HepG2 (cell line): ENCODE results near the gene SMYD1. TPM values are rescaled to one million over a fixed set of nuclear protein-coding genes. Genes with fewer than 3 reads are reported as not detected.

Experiments
- ATAC-seq: fragments of 200-7000 bp; cut with Tn5 transposase; 3 replicates; pipeline ENCODE4 v1.9.1; 2020; ENCODE audit warnings: mild to moderate bottlenecking, moderate library complexity
- BruUV-seq: library from RNA; stranded (reverse); fragments of 400-500 nt; replicated peaks from 2 replicates; lab custom pipeline; 2021; lab: Mats Ljungman, UMichigan
- CTCF ChIA-PET: fragments of 300-600 bp; formaldehyde crosslinking; extraction: SDS; loops from one replicate; lab custom pipeline; 2021; ENCODE audit warnings: low total read pairs, inconsistent platforms, low intra/inter-chr PET ratio; lab: Yijun Ruan, JAX
- POLR2A ChIA-PET: fragments of 350-600 bp; sonication (Branson Sonifier 250); formaldehyde crosslinking; loops from one replicate; lab custom pipeline; 2020; ENCODE audit warnings: antibody characterized with exemption, inconsistent platforms; lab: Yijun Ruan, JAX
- DNase-seq: peaks from one replicate; pipeline ENCODE4 v3.0.0-alpha.2; 2015; ENCODE audit warnings: low spot score
- FAIRE-seq: peaks from 3 replicates; lab custom pipeline; 2011; peaks lifted over from hg19 to GRCh38; lab: Jason Lieb, UNC
- H2AFZ ChIP-seq: one replicate; pipeline ENCODE4 v1.6.1; 2011; ENCODE audit warnings: low read length, inconsistent platforms
- H3K27ac ChIP-seq: fragments of 300-600 bp; 3 replicates; pipeline ENCODE4 v1.8.0; 2011; ENCODE audit warnings: mixed run types, mild to moderate bottlenecking, mixed read lengths, low read length, inconsistent platforms; ENCODE audit not compliant: insufficient read depth; ENCODE audit errors: extremely low read length
- H3K27me3 ChIP-seq, 2 experiments: fragments of 200-600 bp in 1 of 2; 2 replicates in 1 of 2; 3 replicates in 1 of 2; pipeline versions ENCODE4 v1.6.0 to v1.8.0; 2011; ENCODE audit warnings: low read length in 2 of 2, mild to moderate bottlenecking in 2 of 2, moderate library complexity in 2 of 2, inconsistent platforms in 1 of 2; ENCODE audit not compliant: insufficient read depth in 2 of 2, control insufficient read depth in 1 of 2
- H3K36me3 ChIP-seq, 2 experiments: fragments of 200-600 bp in 1 of 2; replicated peaks in 1 of 2; 2 replicates in 1 of 2; 3 replicates in 1 of 2; pipeline versions ENCODE4 v1.5.1 to v1.8.0; 2011; ENCODE audit warnings: low read length in 2 of 2, inconsistent platforms in 1 of 2; ENCODE audit not compliant: insufficient read depth in 2 of 2, control insufficient read depth in 1 of 2
- H3K4me1 ChIP-seq: 2 replicates; pipeline ENCODE4 v1.5.1; 2012; ENCODE audit warnings: low read length, inconsistent platforms; ENCODE audit not compliant: insufficient read depth
- H3K4me2 ChIP-seq: 2 replicates; pipeline ENCODE4 v1.6.0; 2011; ENCODE audit warnings: low read depth, low read length, inconsistent platforms
- H3K4me3 ChIP-seq, 3 experiments: fragments of 200-600 bp in 1 of 3; sonication (generic), shearing (Covaris generic) in 1 of 3; replicated peaks in 1 of 3; 2 replicates each; pipeline ENCODE4 v1.5.1; 2011 to 2016; ENCODE audit warnings: low read length in 3 of 3, inconsistent platforms in 2 of 3, low read depth in 2 of 3, mild to moderate bottlenecking in 2 of 3, control low read depth in 1 of 3, mixed read lengths in 1 of 3; ENCODE audit not compliant: insufficient read depth in 1 of 3
- H3K79me2 ChIP-seq: one replicate; pipeline ENCODE4 v1.6.1; 2011; ENCODE audit warnings: low read length, inconsistent platforms; ENCODE audit not compliant: insufficient read depth
- H3K9ac ChIP-seq: 2 replicates; pipeline ENCODE4 v1.6.0; 2011; ENCODE audit warnings: mild to moderate bottlenecking, low read depth, low read length, inconsistent platforms; ENCODE audit not compliant: insufficient read depth
- H3K9me3 ChIP-seq: 2 replicates; pipeline ENCODE4 v1.5.1; 2012; ENCODE audit warnings: mild to moderate bottlenecking, low read length
- H4K20me1 ChIP-seq: 2 replicates; pipeline ENCODE4 v1.6.0; 2011; ENCODE audit warnings: inconsistent platforms, mild to moderate bottlenecking, low read length, moderate library complexity; ENCODE audit not compliant: insufficient read depth
- BRF2 ChIP-seq: sonication (generic); formaldehyde crosslinking; IDR thresholded peaks from 2 replicates; pipeline ENCODE4 v1.8.1; 2022; ENCODE audit warnings: mild to moderate bottlenecking, missing genetic modification reagents
- CREM ChIP-seq, 2 experiments: sonication (generic) in 1 of 2; formaldehyde crosslinking in 1 of 2; IDR thresholded peaks; 2 replicates each; pipeline versions ENCODE4 v1.4.0 to v1.6.1; 2016 to 2020; ENCODE audit warnings: antibody characterized with exemption in 1 of 2, mild to moderate bottlenecking in 1 of 2, missing genetic modification reagents in 1 of 2
- ELF3 ChIP-seq: IDR thresholded peaks from 2 replicates; pipeline ENCODE4 v1.6.1; 2016; ENCODE audit warnings: missing genetic modification reagents, missing compliant biosample characterization
- IKZF5 ChIP-seq: IDR thresholded peaks from 2 replicates; pipeline ENCODE4 v1.6.1; 2018; ENCODE audit warnings: missing genetic modification reagents, mild to moderate bottlenecking, missing compliant biosample characterization
- MAF1 ChIP-seq: sonication (generic); formaldehyde crosslinking; IDR thresholded peaks from 2 replicates; pipeline ENCODE4 v1.5.0; 2020; ENCODE audit warnings: missing genetic modification reagents, borderline replicate concordance
- RORA ChIP-seq: sonication (generic); formaldehyde crosslinking; IDR thresholded peaks from 2 replicates; pipeline ENCODE4 v1.5.0; 2020; ENCODE audit warnings: mild to moderate bottlenecking, missing genetic modification reagents, moderate library complexity
- ZBTB49 ChIP-seq: sonication (generic); formaldehyde crosslinking; IDR thresholded peaks from 2 replicates; pipeline ENCODE4 v1.4.0; 2020; ENCODE audit warnings: missing genetic modification reagents, borderline replicate concordance
- ZFP36L2 ChIP-seq: sonication (generic); formaldehyde crosslinking; IDR thresholded peaks from 2 replicates; pipeline ENCODE4 v1.4.0; 2020; ENCODE audit warnings: missing genetic modification reagents
- ZNF362 ChIP-seq: sonication (generic); formaldehyde crosslinking; IDR thresholded peaks from 2 replicates; pipeline ENCODE4 v1.4.0; 2020; ENCODE audit warnings: missing genetic modification reagents, mild to moderate bottlenecking, borderline replicate concordance
- ZNF737 ChIP-seq: sonication (generic); formaldehyde crosslinking; IDR thresholded peaks from 2 replicates; pipeline ENCODE4 v1.5.0; 2020; ENCODE audit warnings: missing genetic modification reagents, mild to moderate bottlenecking, borderline replicate concordance
- ZSCAN21 ChIP-seq: sonication (generic); formaldehyde crosslinking; IDR thresholded peaks from 2 replicates; pipeline ENCODE4 v1.8.0; 2022; ENCODE audit warnings: mild to moderate bottlenecking, missing genetic modification reagents, moderate library complexity, borderline replicate concordance
- in situ Hi-C: cut with HindIII; loops from 2 replicates; pipeline ENCODE4 v1.10.0; 2017; ENCODE audit warnings: low pct_unique_long_range_greater_than_20kb; ENCODE audit not compliant: extremely low pct_ligation_motif_present
- intact Hi-C: fragments of 100-400 bp; cut with micrococcal nuclease; formaldehyde crosslinking; loops from one replicate; pipeline ENCODE4 v1.10.0; 2022; ENCODE audit not compliant: unreplicated experiment
- polyA plus RNA-seq, 8 experiments: library from polyadenylated mRNA; depleted of rRNA in 3 of 8; stranded (reverse) in 7 of 8; unstranded in 1 of 8; fragments of >200 nt; fragmentation: Illumina TruSeq in 4 of 8; extraction: Trizol in 4 of 8; gene quantifications; 2 replicates each; pipeline versions ENCODE4 v1.2.1 to v1.2.3, GENCODE V29; 2011 to 2016; ENCODE audit warnings: low read depth in 4 of 8, missing spikeins in 1 of 8, mixed read lengths in 1 of 8; ENCODE audit not compliant: insufficient read depth in 1 of 8
- total RNA-seq, 5 experiments: library from RNA; depleted of rRNA; stranded (reverse); fragments of >200 nt; fragmentation: Illumina TruSeq; extraction: Trizol; gene quantifications; 2 replicates each; pipeline ENCODE4 v1.2.3, GENCODE V29; 2016; ENCODE audit warnings: low read depth in 1 of 5

SMYD1 gene
- total and polyA plus RNA-seq, 2 of the 13 experiments (the other 11 are each of a cell fraction or from before 2014, with no cell fraction given) = not detected

GRCh38 chr2:88092773-88093172, 25.1 kb downstream of the SMYD1 start:
- Histone ChIP-seq H3K36me3 (no peaks in the 10 kb centered on the region), H4K20me1 (no peaks in the 10 kb centered on the region), H3K4me1 (no peaks in the 10 kb centered on the region), H3K79me2 (no peaks in the 10 kb centered on the region), H3K27ac (no peak overlapping the region), H3K9me3 (no peaks in the 10 kb centered on the region), H3K9ac (no peak overlapping the region), H3K4me3 (no peak overlapping the region), H3K27me3 (peaks cover 3 to 30% of the 10 kb centered on the region in 2 experiments; a peak in 3 of 5 replicates), H2AFZ (no peak overlapping the region), H3K4me2 (no peak overlapping the region)
- DNase-seq (no peak), FAIRE-seq (no peak), ATAC-seq (no peak)
- ChIA-PET POLR2A (no interaction called here), CTCF (no interaction called here)
- no TSS peak for BruUV-seq
- TF ChIP-seq ELF3 (CRISPR knock-in tag) (no peak), ZSCAN21 (CRISPR knock-in tag) (no peak), ZNF737 (CRISPR knock-in tag) (no peak), MAF1 (CRISPR knock-in tag) (no peak), RORA (CRISPR knock-in tag) (no peak), CREM (IDR thresholded peaks at IDR 0.05) (no peak), CREM (CRISPR knock-in tag; IDR thresholded peaks at IDR 0.05) (no peak), ZBTB49 (CRISPR knock-in tag) (no peak), ZNF362 (CRISPR knock-in tag) (no peak), IKZF5 (CRISPR knock-in tag) (no peak), BRF2 (CRISPR knock-in tag) (no peak), ZFP36L2 (CRISPR knock-in tag) (no peak)
- in situ Hi-C loops = no loop called here
- intact Hi-C loops = no loop called here
